OCI-LY1 (cell line): Measurements from ENCODE around the gene TRIM46.

Experiments
- H2AFZ ChIP-seq: fragments of 200-600 bp; sonication (generic), shearing (Covaris generic); 2 replicates; pipeline ENCODE4 v1.6.0; 2014; ENCODE audit warnings: antibody characterized with exemption, mild to moderate bottlenecking, low read length
- H3F3A ChIP-seq: fragments of 200-600 bp; sonication (generic), shearing (Covaris generic); 2 replicates; pipeline ENCODE4 v1.6.0; 2014; ENCODE audit warnings: mild to moderate bottlenecking, antibody characterized with exemption, low read length, moderate library complexity; ENCODE audit not compliant: insufficient read depth
- H3K27ac ChIP-seq: fragments of 200-600 bp; sonication (generic); 2 replicates; pipeline ENCODE4 v1.5.1; 2014; ENCODE audit warnings: low read length, mixed run types, mild to moderate bottlenecking, low read depth; ENCODE audit not compliant: poor library complexity, severe bottlenecking
- H3K27me3 ChIP-seq: fragments of 200-600 bp; sonication (generic); 2 replicates; pipeline ENCODE4 v1.6.0; 2014; ENCODE audit warnings: antibody characterized with exemption, mild to moderate bottlenecking, low read length, moderate library complexity; ENCODE audit not compliant: insufficient read depth
- H3K36me3 ChIP-seq: fragments of 200-600 bp; sonication (generic); 2 replicates; pipeline ENCODE4 v1.6.1; 2014; ENCODE audit warnings: mild to moderate bottlenecking, antibody characterized with exemption, low read length, moderate library complexity, mixed read lengths; ENCODE audit not compliant: insufficient read depth
- H3K4me1 ChIP-seq: fragments of 200-600 bp; sonication (generic); 2 replicates; pipeline ENCODE4 v1.5.1; 2014; ENCODE audit warnings: mild to moderate bottlenecking, low read length, moderate library complexity; ENCODE audit not compliant: insufficient read depth, severe bottlenecking
- H3K4me2 ChIP-seq: fragments of 200-600 bp; sonication (generic), shearing (Covaris generic); 2 replicates; pipeline ENCODE4 v1.6.1; 2014; ENCODE audit warnings: low read length
- H3K4me3 ChIP-seq: fragments of 200-600 bp; sonication (generic); 2 replicates; pipeline ENCODE4 v1.5.1; 2014; ENCODE audit warnings: low read length, low read depth, mild to moderate bottlenecking, mixed read lengths; ENCODE audit not compliant: poor library complexity, severe bottlenecking
- H3K79me2 ChIP-seq: fragments of 200-600 bp; shearing (Covaris generic); 2 replicates; pipeline ENCODE4 v1.6.1; 2016; ENCODE audit warnings: mixed run types, low read length, mixed read lengths; ENCODE audit not compliant: insufficient read depth
- H3K9ac ChIP-seq: fragments of 200-600 bp; sonication (generic), shearing (Covaris generic); 2 replicates; pipeline ENCODE4 v1.6.1; 2014; ENCODE audit warnings: mild to moderate bottlenecking, low read length, mixed read lengths
- H3K9me2 ChIP-seq: fragments of 200-600 bp; sonication (generic), shearing (Covaris generic); 2 replicates; pipeline ENCODE4 v1.6.1; 2014; ENCODE audit warnings: low read depth, mild to moderate bottlenecking, low read length, mixed read lengths
- H3K9me3 ChIP-seq: fragments of 200-600 bp; shearing (Covaris generic); 2 replicates; pipeline ENCODE4 v1.6.1; 2014; ENCODE audit warnings: low read length, mixed read lengths
- H4K20me1 ChIP-seq: fragments of 200-600 bp; sonication (generic), shearing (Covaris generic); 2 replicates; pipeline ENCODE4 v1.6.0; 2016; ENCODE audit warnings: mild to moderate bottlenecking, low read length; ENCODE audit not compliant: insufficient read depth
- CTCF ChIP-seq: fragments of 200-600 bp; sonication (generic), shearing (Covaris generic); IDR thresholded peaks from 2 replicates; pipeline ENCODE4 v1.5.1; 2017; ENCODE audit warnings: mild to moderate bottlenecking, antibody characterized with exemption, low read length, moderate library complexity, mixed read lengths
- EZH2 ChIP-seq: fragments of 200-600 bp; sonication (generic), shearing (Covaris generic); IDR thresholded peaks from 2 replicates; pipeline ENCODE4 v1.8.0; 2017; ENCODE audit warnings: borderline replicate concordance, mixed run types, mild to moderate bottlenecking, antibody characterized with exemption, low read length, moderate library complexity, mixed read lengths

The TRIM46 gene

GRCh38 chr1:155183775-155184221 lies 10.1 kb downstream of the TRIM46 start:
- H3F3A ChIP-seq: no peaks in the 10 kb centered on the region
- no peak overlapping the region for H3K9ac ChIP-seq
- H2AFZ ChIP-seq: no peak overlapping the region
- no peaks in the 10 kb centered on the region for H4K20me1 ChIP-seq
- no peaks in the 10 kb centered on the region for H3K79me2 ChIP-seq
- peaks cover 17% of the 10 kb centered on the region for H3K4me1 ChIP-seq
- H3K27me3 ChIP-seq: no peaks in the 10 kb centered on the region; the same call in 1 of the 2 replicates
- H3K27ac ChIP-seq: no peak overlapping the region
- H3K4me2 ChIP-seq: no peak overlapping the region
- H3K4me3 ChIP-seq: no peak overlapping the region
- TF ChIP-seq CTCF: no peak
- TF ChIP-seq EZH2: no peak
- H3K36me3 ChIP-seq: peaks cover 8% of the 10 kb centered on the region
- H3K9me2 ChIP-seq: no peaks in the 10 kb centered on the region
- H3K9me3 ChIP-seq: no peaks in the 10 kb centered on the region

GRCh38 chr1:155184351-155184811 lies 10.7 kb downstream of the TRIM46 start:
- no peak overlapping the region for H2AFZ ChIP-seq
- H3K36me3 ChIP-seq: peaks cover 7% of the 10 kb centered on the region
- no peak overlapping the region for H3K4me3 ChIP-seq
- no peaks in the 10 kb centered on the region for H3K9me3 ChIP-seq
- H4K20me1 ChIP-seq: no peaks in the 10 kb centered on the region
- peak overlapping the region; percentile 9; the same call in 1 of the 2 replicates for H3K4me2 ChIP-seq
- H3K9me2 ChIP-seq: no peaks in the 10 kb centered on the region
- H3K9ac ChIP-seq: no peak overlapping the region; the same call in 1 of the 2 replicates
- H3K27me3 ChIP-seq: no peaks in the 10 kb centered on the region; the same call in 1 of the 2 replicates
- H3K27ac ChIP-seq: no peak overlapping the region
- no peaks in the 10 kb centered on the region for H3F3A ChIP-seq
- no peak for TF ChIP-seq CTCF
- TF ChIP-seq EZH2: no peak
- peaks cover 17% of the 10 kb centered on the region for H3K4me1 ChIP-seq
- H3K79me2 ChIP-seq: no peaks in the 10 kb centered on the region

- TF ChIP-seq CTCF (no peak), EZH2 (no peak)
- Histone ChIP-seq H2AFZ (no peak overlapping the region), H3F3A (no peaks in the 10 kb centered on the region), H3K4me3 (no peak overlapping the region), H3K36me3 (peaks cover under 1% of the 10 kb centered on the region; the same call in 1 of the 2 replicates), H3K9ac (no peak overlapping the region; the same call in 1 of the 2 replicates), H3K4me1 (peaks cover 17% of the 10 kb centered on the region), H3K79me2 (no peaks in the 10 kb centered on the region), H4K20me1 (no peaks in the 10 kb centered on the region), H3K27ac (no peak overlapping the region), H3K9me3 (no peaks in the 10 kb centered on the region), H3K27me3 (no peaks in the 10 kb centered on the region; the same call in 1 of the 2 replicates), H3K9me2 (no peaks in the 10 kb centered on the region), H3K4me2 (peak overlapping the region; percentile 21; the same call in 1 of the 2 replicates)
Measured at GRCh38 chr1:155184835-155185782, 11.5 kb downstream of the TRIM46 start.
